ENCODE data around the gene DAAM2. TPM values are rescaled to one million over a fixed set of nuclear protein-coding genes. Genes with fewer than 3 reads are reported as not detected.

The DAAM2 gene
- total and polyA plus RNA-seq, 4 experiments from 2014 or later: not detected

DNA sequence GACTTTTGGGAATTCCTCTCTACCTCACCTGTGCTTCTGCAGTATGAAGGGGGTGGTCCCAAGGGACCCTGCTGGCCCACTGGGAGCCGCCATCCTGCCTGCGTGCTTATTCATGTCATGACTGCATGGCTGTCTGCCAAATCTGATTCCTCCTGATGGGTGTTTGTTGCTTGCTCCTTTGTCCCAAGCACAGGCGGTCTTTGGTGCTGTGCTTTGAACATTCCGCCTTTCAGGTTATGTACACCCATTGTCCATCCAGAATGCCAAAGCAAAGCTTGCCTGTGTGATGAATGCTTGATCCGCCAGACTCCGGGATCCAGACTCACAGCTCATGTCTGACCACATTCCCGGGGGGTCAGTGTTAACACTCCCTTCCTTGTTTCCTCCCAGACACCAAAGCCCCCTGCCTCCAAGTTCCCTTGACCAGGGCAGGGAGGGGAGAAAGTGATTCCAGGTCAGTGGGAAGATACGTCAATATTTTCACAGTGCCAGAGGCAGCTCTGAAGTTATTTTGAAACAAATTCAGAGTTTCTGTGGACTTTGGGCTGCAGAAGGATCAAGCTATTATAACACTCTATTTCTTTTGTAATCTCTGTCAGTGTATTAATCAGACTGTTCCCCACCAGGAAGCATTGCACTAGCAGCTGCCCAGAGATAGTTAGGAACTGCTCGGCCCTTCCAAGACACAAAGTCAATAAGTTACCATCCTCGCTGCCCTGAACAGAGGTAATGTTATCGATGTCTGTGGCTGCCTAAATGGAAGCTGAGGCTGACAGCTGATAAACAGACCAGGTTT, 9.5 kb downstream of the DAAM2 start:
- ChIA-PET CTCF (ENCODE audit: partially characterized antibody) (no interaction called here), POLR2A (ENCODE audit: partially characterized antibody) (no interaction called here)
- peaks cover 4 to 6% of the 10 kb centered on the region in 2 donors for H3K27me3 Mint-ChIP-seq

DNA sequence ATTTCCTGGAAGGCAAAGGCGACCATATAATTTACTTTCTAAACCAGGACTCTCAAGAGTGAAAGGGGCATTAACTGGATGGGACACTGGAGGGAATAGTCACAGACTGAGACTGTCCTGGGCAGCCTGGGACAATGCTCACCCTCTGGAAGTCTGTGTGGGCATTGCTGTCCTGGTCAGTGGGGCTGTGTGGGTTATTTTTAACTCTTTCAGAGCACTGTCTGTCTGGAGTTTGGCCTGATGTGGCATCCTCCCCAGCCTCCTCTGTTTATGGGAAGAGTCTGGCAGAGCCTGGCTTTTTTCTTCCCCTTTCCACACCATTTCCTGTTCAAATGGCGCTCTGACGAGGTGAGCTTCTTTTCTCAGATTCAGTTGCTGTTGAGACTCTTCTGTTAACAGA, 11.7 kb downstream of the DAAM2 start:
- CTCF ChIA-PET (ENCODE audit: partially characterized antibody): no interaction called here

More for the DNA sequence above, 9.5 kb downstream of the DAAM2 start:
- no peaks in the 10 kb centered on the region for H3K4me1 ChIP-seq (ENCODE audit: insufficient read depth, low read length)
- H3K36me3 Mint-ChIP-seq: no peaks in the 10 kb centered on the region
- H3K4me3 ChIP-seq (ENCODE audit: low read length in 2 of 2): no peak overlapping the region
- no peak overlapping the region for H3K27ac Mint-ChIP-seq
- no peaks in the 10 kb centered on the region for H3K9me3 Mint-ChIP-seq
- H3K4me1 Mint-ChIP-seq: no peaks in the 10 kb centered on the region
- no peaks in the 10 kb centered on the region for H3K36me3 ChIP-seq (ENCODE audit: insufficient read depth, low read length)
- DNase-seq: no peak
- intact Hi-C loops (cut with micrococcal nuclease): no loop called here
- H3K4me3 Mint-ChIP-seq: no peak overlapping the region
- H3K27ac ChIP-seq (ENCODE audit: low read depth, low read length): no peak overlapping the region
- no peaks in the 10 kb centered on the region for H3K9me3 ChIP-seq (ENCODE audit: control insufficient read depth in 1 of 2, low read length in 2 of 2)
- H3K27me3 ChIP-seq (ENCODE audit: insufficient read depth, low read length): no peaks in the 10 kb centered on the region

DNA sequence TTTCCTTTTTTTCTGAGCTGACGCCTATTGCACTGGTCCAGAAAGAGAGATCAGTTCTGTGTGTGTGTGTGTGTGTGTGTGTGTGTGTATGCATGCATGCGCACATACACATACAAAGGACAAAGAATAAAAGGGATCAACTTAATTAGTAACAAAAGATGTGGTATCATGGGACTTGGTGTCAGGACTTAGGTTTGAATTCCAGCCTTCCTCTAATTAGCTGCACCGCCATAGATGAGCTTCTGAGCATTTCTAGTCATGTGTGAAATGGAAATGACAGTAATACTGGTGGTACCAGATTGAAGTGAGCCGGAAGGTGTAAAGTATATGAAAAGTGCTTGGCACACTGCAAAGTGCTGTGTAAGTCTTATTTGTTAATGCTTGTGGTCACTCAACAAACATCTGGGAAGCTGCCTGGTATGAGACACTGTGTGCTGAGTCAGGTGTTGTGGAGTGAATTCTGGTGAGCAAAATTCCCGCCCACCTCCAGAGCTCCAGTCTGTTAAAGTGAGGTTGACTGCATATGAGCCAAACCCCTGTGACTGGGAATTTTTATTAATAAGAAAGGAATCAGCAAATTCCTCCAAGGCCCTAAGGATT, 12.4 kb downstream of the DAAM2 start:
- H3K36me3 ChIP-seq (ENCODE audit: insufficient read depth, low read length): no peaks in the 10 kb centered on the region
- no peaks in the 10 kb centered on the region for H3K4me1 Mint-ChIP-seq
- POLR2A ChIA-PET (ENCODE audit: partially characterized antibody): no interaction called here
- no peaks in the 10 kb centered on the region for H3K27me3 ChIP-seq (ENCODE audit: insufficient read depth, low read length)
- peaks cover 0 to 4% (median 0%) of the 10 kb centered on the region in 8 donors for H3K9me3 Mint-ChIP-seq
- no peak overlapping the region for H3K27ac ChIP-seq (ENCODE audit: low read depth, low read length)
- no peaks in the 10 kb centered on the region for H3K9me3 ChIP-seq (ENCODE audit: control insufficient read depth in 1 of 2, low read length in 2 of 2)
- no peak overlapping the region for H3K4me3 ChIP-seq (ENCODE audit: low read length in 2 of 2)
- no peaks in the 10 kb centered on the region for H3K4me1 ChIP-seq (ENCODE audit: insufficient read depth, low read length)
- CTCF ChIA-PET (ENCODE audit: partially characterized antibody): no interaction called here
- no peaks in the 10 kb centered on the region for H3K36me3 Mint-ChIP-seq
- H3K4me3 Mint-ChIP-seq: no peak overlapping the region
- no peak overlapping the region for H3K27ac Mint-ChIP-seq
- peaks cover 5 to 6% of the 10 kb centered on the region in 2 donors for H3K27me3 Mint-ChIP-seq
- intact Hi-C loops (cut with micrococcal nuclease): no loop called here
- DNase-seq: no peak

More for the DNA sequence above, 11.7 kb downstream of the DAAM2 start:
- peaks cover 0 to 3% (median 0%) of the 10 kb centered on the region in 8 donors for H3K9me3 Mint-ChIP-seq
- no peak for DNase-seq
- Histone ChIP-seq H3K4me1 (ENCODE audit: insufficient read depth, low read length) (no peaks in the 10 kb centered on the region), H3K27me3 (ENCODE audit: insufficient read depth, low read length) (no peaks in the 10 kb centered on the region), H3K27ac (ENCODE audit: low read depth, low read length) (no peak overlapping the region), H3K9me3 (ENCODE audit: control insufficient read depth in 1 of 2, low read length in 2 of 2) (no peaks in the 10 kb centered on the region), H3K4me3 (ENCODE audit: low read length in 2 of 2) (no peak overlapping the region), H3K36me3 (ENCODE audit: insufficient read depth, low read length) (no peaks in the 10 kb centered on the region)
- no peak overlapping the region for H3K4me3 Mint-ChIP-seq
- POLR2A ChIA-PET (ENCODE audit: partially characterized antibody): no interaction called here
- H3K4me1 Mint-ChIP-seq: no peaks in the 10 kb centered on the region
- intact Hi-C loops (cut with micrococcal nuclease): no loop called here
- H3K27ac Mint-ChIP-seq: no peak overlapping the region
- H3K27me3 Mint-ChIP-seq: peaks cover 4 to 6% of the 10 kb centered on the region in 2 donors
- no peaks in the 10 kb centered on the region for H3K36me3 Mint-ChIP-seq

DNA sequence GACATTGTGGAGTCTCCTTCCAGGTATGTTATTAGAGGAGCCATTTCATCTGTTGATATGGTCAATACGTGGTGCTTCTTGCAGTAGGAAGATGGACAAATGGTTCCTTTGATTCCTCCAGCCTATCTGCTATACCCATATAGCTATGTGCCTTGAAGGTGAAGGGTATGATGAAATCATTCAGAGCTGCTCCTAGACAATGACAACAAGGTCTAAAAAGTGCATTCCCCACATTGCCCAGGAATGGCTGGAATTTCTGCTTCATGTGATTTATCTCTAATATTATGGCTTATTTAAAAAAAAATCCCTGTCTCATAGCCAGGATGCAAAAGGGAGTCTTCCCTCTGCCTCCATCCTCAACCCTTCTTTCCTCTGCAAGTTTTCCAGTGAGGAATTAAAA, 14.1 kb downstream of the DAAM2 start:
- H3K27me3 ChIP-seq (ENCODE audit: insufficient read depth, low read length): no peaks in the 10 kb centered on the region
- ChIA-PET POLR2A (ENCODE audit: partially characterized antibody) (no interaction called here), CTCF (ENCODE audit: partially characterized antibody) (no interaction called here)
- Mint-ChIP-seq H3K27ac (no peak overlapping the region), H3K4me1 (no peaks in the 10 kb centered on the region), H3K4me3 (no peak overlapping the region), H3K9me3 (peaks cover 0 to 4% (median 0%) of the 10 kb centered on the region in 8 donors), H3K27me3 (peaks cover 5 to 8% of the 10 kb centered on the region in 2 donors), H3K36me3 (no peaks in the 10 kb centered on the region)
- no peak overlapping the region for H3K4me3 ChIP-seq (ENCODE audit: low read length in 2 of 2)
- H3K27ac ChIP-seq (ENCODE audit: low read depth, low read length): no peak overlapping the region
- no peaks in the 10 kb centered on the region for H3K9me3 ChIP-seq (ENCODE audit: control insufficient read depth in 1 of 2, low read length in 2 of 2)
- no peaks in the 10 kb centered on the region for H3K4me1 ChIP-seq (ENCODE audit: insufficient read depth, low read length)
- no peak for DNase-seq
- intact Hi-C loops (cut with micrococcal nuclease): no loop called here
- no peaks in the 10 kb centered on the region for H3K36me3 ChIP-seq (ENCODE audit: insufficient read depth, low read length)

DNA sequence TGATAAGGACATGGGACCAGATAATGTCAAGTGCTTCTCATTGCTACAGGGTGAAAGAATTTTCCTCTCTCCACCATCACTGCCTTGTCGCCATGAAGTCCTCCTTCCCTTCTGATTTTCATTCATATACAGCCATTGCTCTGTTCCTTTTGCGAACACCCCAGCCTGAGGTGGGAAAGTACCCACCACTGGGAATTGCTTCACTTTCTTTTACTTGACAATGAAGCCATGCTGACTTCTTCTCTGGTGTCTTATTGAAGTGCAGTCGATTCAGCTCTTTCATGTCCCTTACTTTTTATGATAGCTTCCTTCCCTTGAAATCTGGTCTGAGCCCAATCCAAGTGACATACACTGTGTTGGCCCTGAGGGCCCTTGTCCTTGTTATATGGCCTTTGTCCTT, 16.2 kb downstream of the DAAM2 start:
- DNase-seq: no peak
- H3K27ac Mint-ChIP-seq: no peak overlapping the region
- no peak overlapping the region for H3K4me3 Mint-ChIP-seq
- no peaks in the 10 kb centered on the region for H3K4me1 Mint-ChIP-seq
- POLR2A ChIA-PET (ENCODE audit: partially characterized antibody): no interaction called here
- H3K9me3 ChIP-seq (ENCODE audit: control insufficient read depth in 1 of 2, low read length in 2 of 2): no peaks in the 10 kb centered on the region
- no peak overlapping the region for H3K4me3 ChIP-seq (ENCODE audit: low read length in 2 of 2)
- H3K36me3 ChIP-seq (ENCODE audit: insufficient read depth, low read length): no peaks in the 10 kb centered on the region
- H3K36me3 Mint-ChIP-seq: no peaks in the 10 kb centered on the region
- H3K4me1 ChIP-seq (ENCODE audit: insufficient read depth, low read length): no peaks in the 10 kb centered on the region
- peaks cover 6 to 7% of the 10 kb centered on the region in 2 donors for H3K27me3 Mint-ChIP-seq
- CTCF ChIA-PET (ENCODE audit: partially characterized antibody): no interaction called here
- H3K27me3 ChIP-seq (ENCODE audit: insufficient read depth, low read length): no peaks in the 10 kb centered on the region
- H3K9me3 Mint-ChIP-seq: peaks cover 0 to 4% (median 0%) of the 10 kb centered on the region in 8 donors
- intact Hi-C loops (cut with micrococcal nuclease): no loop called here
- H3K27ac ChIP-seq (ENCODE audit: low read depth, low read length): no peak overlapping the region

DNA sequence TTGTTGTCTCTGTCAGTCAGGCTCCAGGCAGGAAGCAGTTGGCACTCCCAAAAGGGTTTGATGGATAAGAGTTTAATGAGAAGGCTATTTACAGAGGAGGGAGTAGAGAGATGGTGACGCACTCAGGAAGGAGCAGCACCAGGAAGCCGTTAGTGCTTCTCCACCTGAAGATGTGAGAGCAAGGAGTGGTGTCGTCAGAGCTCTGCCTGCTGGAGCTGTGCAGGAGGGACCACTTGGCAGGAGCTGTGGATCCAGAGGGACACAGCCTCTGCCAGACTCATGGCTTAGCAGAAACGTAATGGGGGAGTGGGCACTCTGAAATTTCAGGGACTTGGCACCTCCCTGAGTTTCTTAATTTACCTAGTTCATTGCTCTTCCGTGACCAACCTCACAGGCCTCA, 16.8 kb downstream of the DAAM2 start:
- Histone ChIP-seq H3K9me3 (ENCODE audit: control insufficient read depth in 1 of 2, low read length in 2 of 2) (no peaks in the 10 kb centered on the region), H3K36me3 (ENCODE audit: insufficient read depth, low read length) (no peaks in the 10 kb centered on the region), H3K4me1 (ENCODE audit: insufficient read depth, low read length) (no peaks in the 10 kb centered on the region), H3K4me3 (ENCODE audit: low read length in 2 of 2) (no peak overlapping the region), H3K27me3 (ENCODE audit: insufficient read depth, low read length) (no peaks in the 10 kb centered on the region), H3K27ac (ENCODE audit: low read depth, low read length) (no peak overlapping the region)
- peaks cover 3 to 9% of the 10 kb centered on the region in 2 donors for H3K27me3 Mint-ChIP-seq
- no peak overlapping the region for H3K27ac Mint-ChIP-seq
- no peaks in the 10 kb centered on the region for H3K36me3 Mint-ChIP-seq
- ChIA-PET CTCF (ENCODE audit: partially characterized antibody) (no interaction called here), POLR2A (ENCODE audit: partially characterized antibody) (no interaction called here)
- H3K4me3 Mint-ChIP-seq: no peak overlapping the region
- H3K4me1 Mint-ChIP-seq: no peaks in the 10 kb centered on the region
- H3K9me3 Mint-ChIP-seq: peaks cover 0 to 4% (median 0%) of the 10 kb centered on the region in 8 donors
- intact Hi-C loops (cut with micrococcal nuclease): no loop called here
- DNase-seq: no peak

DNA sequence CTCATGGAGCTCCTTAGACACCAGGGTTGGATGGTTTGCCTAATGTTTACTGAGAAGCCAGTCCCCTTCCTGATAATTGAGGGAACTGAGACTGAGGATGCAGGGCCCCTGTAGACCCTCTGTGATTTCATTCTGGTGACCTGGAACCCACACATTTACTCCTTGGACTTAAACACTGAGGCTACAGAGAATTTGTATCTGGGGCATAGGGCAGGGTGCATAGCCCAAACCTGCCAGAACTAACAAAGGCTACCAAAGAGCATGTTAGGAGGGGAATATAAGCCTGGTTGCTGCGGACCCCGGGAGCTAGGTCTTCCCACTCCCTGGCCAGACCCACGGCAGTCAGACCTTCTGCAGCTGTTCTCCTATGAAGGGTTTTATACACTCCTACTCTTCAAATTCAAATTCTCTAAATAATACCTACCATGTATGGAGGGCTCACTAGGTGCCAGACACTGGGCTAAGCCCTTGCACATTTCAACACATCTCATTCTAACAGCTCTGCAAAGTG, 19.7 kb downstream of the DAAM2 start:
- H3K9me3 ChIP-seq (ENCODE audit: control insufficient read depth in 1 of 2, low read length in 2 of 2): no peaks in the 10 kb centered on the region
- peaks cover 3 to 9% of the 10 kb centered on the region in 2 donors for H3K27me3 Mint-ChIP-seq
- no peaks in the 10 kb centered on the region for H3K4me1 Mint-ChIP-seq
- no peaks in the 10 kb centered on the region for H3K4me1 ChIP-seq (ENCODE audit: insufficient read depth, low read length)
- H3K36me3 ChIP-seq (ENCODE audit: insufficient read depth, low read length): no peaks in the 10 kb centered on the region
- no peak for DNase-seq
- no peak overlapping the region for H3K4me3 ChIP-seq (ENCODE audit: low read length in 2 of 2)
- intact Hi-C loops (cut with micrococcal nuclease): no loop called here
- H3K4me3 Mint-ChIP-seq: no peak overlapping the region
- peaks cover 0 to 4% (median 0%) of the 10 kb centered on the region in 8 donors for H3K9me3 Mint-ChIP-seq
- ChIA-PET CTCF (ENCODE audit: partially characterized antibody) (no interaction called here), POLR2A (ENCODE audit: partially characterized antibody) (no interaction called here)
- no peak overlapping the region for H3K27ac Mint-ChIP-seq
- H3K36me3 Mint-ChIP-seq: no peaks in the 10 kb centered on the region
- no peaks in the 10 kb centered on the region for H3K27me3 ChIP-seq (ENCODE audit: insufficient read depth, low read length)
- no peak overlapping the region for H3K27ac ChIP-seq (ENCODE audit: low read depth, low read length)

Data from CD4-positive, alpha-beta memory T cell (primary cell).